Panc1 (cell line): ENCODE measurements around the gene GABRB1. TPM values are rescaled to one million over a fixed set of nuclear protein-coding genes. Genes with fewer than 3 reads are reported as not detected.

Source experiments
- ATAC-seq: fragments of 200-7000 bp; cut with Tn5 transposase; 2 replicates; pipeline ENCODE4 v1.9.1; 2020; ENCODE audit warnings: mild to moderate bottlenecking, moderate library complexity
- BruUV-seq: library from RNA; stranded (reverse); fragments of 400-500 nt; replicated peaks from 2 replicates; lab custom pipeline; 2021; lab: Mats Ljungman, UMichigan
- CTCF ChIA-PET: fragments of 300-600 bp; sonication (Branson Sonifier 250); formaldehyde crosslinking; loops from one replicate; lab custom pipeline; 2022; ENCODE audit warnings: antibody characterized with exemption; lab: Charles Lee
- POLR2A ChIA-PET: fragments of 300-600 bp; sonication (Branson Sonifier 250); formaldehyde crosslinking; loops from one replicate; lab custom pipeline; 2022; ENCODE audit warnings: antibody characterized with exemption; lab: Charles Lee
- DNase-seq: peaks from one replicate; pipeline ENCODE4 v3.0.0-alpha.2; 2010; ENCODE audit warnings: low read depth, low spot score
- H3K27ac ChIP-seq: 2 replicates; pipeline ENCODE4 v1.5.1; 2011; ENCODE audit warnings: mild to moderate bottlenecking, low read length, inconsistent platforms
- H3K27me3 ChIP-seq: fragments of 200-500 bp; sonication (Bioruptor generic); 2 replicates; pipeline ENCODE4 v1.6.0; 2014; ENCODE audit warnings: low read length, inconsistent platforms; ENCODE audit not compliant: control insufficient read depth, insufficient read depth
- H3K36me3 ChIP-seq: fragments of 200-500 bp; sonication (Bioruptor generic); 2 replicates; pipeline ENCODE4 v1.5.1; 2014; ENCODE audit warnings: inconsistent platforms, mild to moderate bottlenecking, low read length, moderate library complexity; ENCODE audit not compliant: control insufficient read depth, insufficient read depth
- H3K4me1 ChIP-seq: 2 replicates; pipeline ENCODE4 v1.5.1; 2011; ENCODE audit warnings: inconsistent platforms, mild to moderate bottlenecking, low read length, moderate library complexity; ENCODE audit not compliant: control insufficient read depth, insufficient read depth
- H3K4me3 ChIP-seq, 2 experiments: 2 replicates each; pipeline ENCODE4 v1.5.1; 2011 to 2012; ENCODE audit warnings: low read depth in 2 of 2, low read length in 2 of 2, mild to moderate bottlenecking in 2 of 2, inconsistent platforms in 1 of 2, moderate library complexity in 1 of 2
- H3K9me3 ChIP-seq: fragments of 200-500 bp; sonication (Bioruptor generic); 2 replicates; pipeline ENCODE4 v1.5.1; 2014; ENCODE audit warnings: low read depth, mild to moderate bottlenecking, inconsistent platforms, low read length, moderate library complexity; ENCODE audit not compliant: control insufficient read depth, insufficient read depth
- CTCF ChIP-seq: fragments of 450-650 bp; IDR thresholded peaks from 2 replicates; pipeline ENCODE4 v1.5.1; 2017; ENCODE audit warnings: mild to moderate bottlenecking
- POLR2AphosphoS5 ChIP-seq: IDR thresholded peaks from 2 replicates; pipeline ENCODE4 v1.6.1; 2012; ENCODE audit warnings: mild to moderate bottlenecking, low read depth, low read length, moderate library complexity
- REST ChIP-seq, 2 experiments: IDR thresholded peaks; 2 replicates each; pipeline ENCODE4 v1.6.1; 2011 to 2012; ENCODE audit warnings: low read depth in 2 of 2, control low read depth in 1 of 2, low read length in 1 of 2, mild to moderate bottlenecking in 1 of 2, moderate library complexity in 1 of 2; ENCODE audit not compliant: insufficient read depth in 1 of 2
- SIN3A ChIP-seq: IDR thresholded peaks from 2 replicates; pipeline ENCODE4 v1.6.1; 2012; ENCODE audit warnings: low read depth, mild to moderate bottlenecking, low read length, moderate library complexity, borderline replicate concordance; ENCODE audit not compliant: insufficient read depth
- TCF7L2 ChIP-seq: IDR thresholded peaks from 2 replicates; pipeline ENCODE4 v1.6.1; 2011; ENCODE audit warnings: mild to moderate bottlenecking, low read depth, low read length, inconsistent platforms
- in situ Hi-C: cut with HindIII; loops from 2 replicates; pipeline ENCODE4 v1.10.0; 2016; ENCODE audit warnings: low sequenced_read_pairs, low pct_unique_long_range_greater_than_20kb
- intact Hi-C: fragments of 100-400 bp; cut with micrococcal nuclease; formaldehyde crosslinking; loops from one replicate; pipeline ENCODE4 v1.10.0; 2022; ENCODE audit not compliant: unreplicated experiment
- total RNA-seq: library from RNA; stranded (reverse); gene quantifications from one replicate; pipeline ENCODE4 v1.2.1, GENCODE V29; 2021; ENCODE audit not compliant: unreplicated experiment

Gene GABRB1
- total RNA-seq, 1 experiment from 2014 or later = not detected

- peak; percentile 56 for DNase-seq
- CTCF ChIA-PET = no interaction called here
- intact Hi-C loops = no loop called here
- no peaks in the 10 kb centered on the region for H3K27me3 ChIP-seq
- H3K36me3 ChIP-seq = no peaks in the 10 kb centered on the region
- in situ Hi-C loops = no loop called here
- H3K9me3 ChIP-seq = no peaks in the 10 kb centered on the region
- ATAC-seq = no peak
- H3K4me1 ChIP-seq = no peaks in the 10 kb centered on the region
- BruUV-seq = no TSS peak
- TF ChIP-seq REST (IDR thresholded peaks at IDR 0.05; ENCODE audit: insufficient read depth in 1 of 2, low read depth in 2 of 2, low read length in 1 of 2) = no peak
- no peak overlapping the region for H3K4me3 ChIP-seq
- POLR2A ChIA-PET = no interaction called here
- no peak overlapping the region for H3K27ac ChIP-seq
Observed at GRCh38 chr4:47071901-47072341, 40.6 kb downstream of the GABRB1 start.

GRCh38 chr4:47073647-47074046, 42.3 kb downstream of the GABRB1 start:
- ATAC-seq (no peak), DNase-seq (no peak)
- H3K9me3 ChIP-seq = no peaks in the 10 kb centered on the region
- in situ Hi-C loops = no loop called here
- no peak overlapping the region for H3K27ac ChIP-seq
- CTCF ChIA-PET = no interaction called here
- no peaks in the 10 kb centered on the region for H3K36me3 ChIP-seq
- no peaks in the 10 kb centered on the region for H3K27me3 ChIP-seq
- H3K4me3 ChIP-seq = no peak overlapping the region
- intact Hi-C loops = no loop called here
- no peaks in the 10 kb centered on the region for H3K4me1 ChIP-seq
- no TSS peak for BruUV-seq
- TF ChIP-seq CTCF (no peak), POLR2AphosphoS5 (no peak), REST (IDR thresholded peaks at IDR 0.05; ENCODE audit: insufficient read depth in 1 of 2, low read depth in 2 of 2, low read length in 1 of 2) (no peak)
- POLR2A ChIA-PET = no interaction called here

- no TSS peak for BruUV-seq
- POLR2A ChIA-PET = no interaction called here
Observed at GRCh38 chr4:47074816-47075215, 43.4 kb downstream of the GABRB1 start.

More at GRCh38 chr4:47074816-47075215, 43.4 kb downstream of the GABRB1 start:
- H3K27ac ChIP-seq = no peak overlapping the region
- CTCF ChIA-PET = no interaction called here
- ATAC-seq (no peak), DNase-seq (no peak)
- no peak overlapping the region for H3K4me3 ChIP-seq
- H3K27me3 ChIP-seq = no peaks in the 10 kb centered on the region
- H3K4me1 ChIP-seq = no peaks in the 10 kb centered on the region
- in situ Hi-C loops = no loop called here
- TF ChIP-seq POLR2AphosphoS5 = no peak
- no peak for TF ChIP-seq CTCF
- no peak for TF ChIP-seq TCF7L2
- TF ChIP-seq REST (IDR thresholded peaks at IDR 0.05; ENCODE audit: insufficient read depth in 1 of 2, low read depth in 2 of 2, low read length in 1 of 2) = no peak
- TF ChIP-seq SIN3A = no peak
- no peaks in the 10 kb centered on the region for H3K9me3 ChIP-seq
- H3K36me3 ChIP-seq = no peaks in the 10 kb centered on the region
- intact Hi-C loops = no loop called here
